ENCODE data around the gene IL10.

- TF ChIP-seq POLR2A (IDR thresholded peaks at IDR 0.05) (no peak), CTCF (IDR thresholded peaks at IDR 0.05) (no peak), POLR2AphosphoS5 (IDR thresholded peaks at IDR 0.05) (no peak)
Measured at GRCh38 chr1:206753141-206753540, 19.2 kb downstream of the IL10 start.

All from upper lobe of left lung (tissue), 4 donors.